H1 (cell line): ENCODE results near the gene NAXD. TPM values are rescaled to one million over a fixed set of nuclear protein-coding genes. Genes with fewer than 3 reads are reported as not detected.
A peak's percentile ranks its signal among the peaks of the same experiment; 100 is the strongest.
"Not testable (repeated sequence)": the region's sequence is repeated elsewhere in the genome, so short reads cannot be mapped to it uniquely, and the experiment has no call there.

Experiments
- CTCF ChIA-PET: fragments of 300-600 bp; sonication (Branson Sonifier 250); formaldehyde crosslinking; loops from one replicate; lab custom pipeline; 2021; ENCODE audit not compliant: partially characterized antibody; lab: Charles Lee
- POLR2A ChIA-PET: fragments of 300-600 bp; sonication (Branson Sonifier 250); formaldehyde crosslinking; loops from one replicate; lab custom pipeline; 2021; ENCODE audit warnings: inconsistent platforms; ENCODE audit not compliant: partially characterized antibody; lab: Charles Lee
- DNase-seq, 2 experiments: peaks; one replicate each; pipeline versions ENCODE4 v3.0.0 to v3.0.0-alpha.2; 2010 to 2022; ENCODE audit warnings: low spot score in 2 of 2, low read depth in 1 of 2, mixed read lengths in 1 of 2
- FAIRE-seq: peaks from 2 replicates; lab custom pipeline; 2011; peaks lifted over from hg19 to GRCh38; lab: Jason Lieb, UNC
- H2AFZ ChIP-seq: 2 replicates; pipeline ENCODE4 v1.8.1; 2012; ENCODE audit warnings: low read length, inconsistent platforms
- H2AK5ac ChIP-seq: 2 replicates; pipeline ENCODE4 v1.6.1; 2013; ENCODE audit warnings: low read depth, low read length
- H2BK120ac ChIP-seq: replicated peaks from 2 replicates; pipeline ENCODE3; 2013; ENCODE audit warnings: low read depth, low read length, inconsistent platforms
- H2BK12ac ChIP-seq: 2 replicates; pipeline ENCODE4 v1.6.1; 2013; ENCODE audit warnings: low read depth, low read length
- H2BK15ac ChIP-seq: 2 replicates; pipeline ENCODE4 v1.6.1; 2013; ENCODE audit warnings: low read length
- H2BK20ac ChIP-seq: 2 replicates; pipeline ENCODE4 v1.6.1; 2013; ENCODE audit warnings: low read length
- H2BK5ac ChIP-seq: 2 replicates; pipeline ENCODE4 v1.6.1; 2013; ENCODE audit warnings: low read depth, low read length
- H3K14ac ChIP-seq: 2 replicates; pipeline ENCODE4 v1.6.1; 2013; ENCODE audit warnings: inconsistent platforms; ENCODE audit not compliant: insufficient read length
- H3K18ac ChIP-seq: 2 replicates; pipeline ENCODE4 v1.6.1; 2013; ENCODE audit warnings: low read length; ENCODE audit errors: extremely low read depth
- H3K23ac ChIP-seq: 2 replicates; pipeline ENCODE4 v1.6.1; 2013; ENCODE audit warnings: inconsistent platforms; ENCODE audit not compliant: insufficient read length
- H3K23me2 ChIP-seq: 2 replicates; pipeline ENCODE4 v1.6.1; 2013; ENCODE audit warnings: low read depth, low read length
- H3K27ac ChIP-seq: 2 replicates; pipeline ENCODE4 v1.6.1; 2011; ENCODE audit warnings: low read depth, low read length, inconsistent platforms
- H3K27me3 ChIP-seq, 4 experiments: replicated peaks in 1 of 4; 1 replicate in 1 of 4; 2 replicates in 3 of 4; pipeline versions ENCODE4 v1.6.1 to v1.8.1; 2011 to 2013; ENCODE audit warnings: low read length in 3 of 4, mild to moderate bottlenecking in 3 of 4, inconsistent platforms in 2 of 4, mixed read lengths in 2 of 4, moderate library complexity in 1 of 4; ENCODE audit not compliant: control insufficient read depth in 3 of 4, insufficient read depth in 3 of 4; ENCODE audit errors: extremely low read depth in 1 of 4
- H3K36me3 ChIP-seq, 4 experiments: 2 replicates each; pipeline versions ENCODE4 v1.6.1 to v1.8.1; 2011 to 2013; ENCODE audit warnings: mild to moderate bottlenecking in 4 of 4, low read length in 3 of 4, moderate library complexity in 2 of 4, control low read depth in 1 of 4, inconsistent platforms in 1 of 4; ENCODE audit not compliant: insufficient read depth in 4 of 4, control insufficient read depth in 2 of 4
- H3K4ac ChIP-seq: replicated peaks from 2 replicates; pipeline ENCODE3; 2013; ENCODE audit warnings: low read length, low read depth, mixed read lengths, inconsistent platforms; ENCODE audit not compliant: insufficient read length
- H3K4me1 ChIP-seq, 4 experiments: replicated peaks in 1 of 4; 1 replicate in 1 of 4; 2 replicates in 3 of 4; pipeline versions ENCODE4 v1.6.1 to v1.8.1; 2011 to 2013; ENCODE audit warnings: low read length in 3 of 4, inconsistent platforms in 2 of 4, mixed read lengths in 1 of 4; ENCODE audit not compliant: insufficient read depth in 4 of 4, control insufficient read depth in 3 of 4
- H3K4me2 ChIP-seq, 2 experiments: 2 replicates each; pipeline versions ENCODE4 v1.6.1 to v1.8.1; 2011 to 2013; ENCODE audit warnings: low read depth in 2 of 2, low read length in 2 of 2, control low read depth in 1 of 2, inconsistent platforms in 1 of 2, mild to moderate bottlenecking in 1 of 2; ENCODE audit not compliant: insufficient read depth in 1 of 2
- H3K4me3 ChIP-seq, 4 experiments: fragments of 200-600, 300-600 bp in 1 of 4; sonication (generic), shearing (Covaris generic), sonication (Bioruptor Twin) in 1 of 4; 2 replicates each; pipeline versions ENCODE4 v1.5.1 to v1.8.1; 2011 to 2016; ENCODE audit warnings: low read length in 4 of 4, low read depth in 3 of 4, control low read depth in 2 of 4, inconsistent platforms in 2 of 4, mild to moderate bottlenecking in 2 of 4, mixed read lengths in 1 of 4, moderate library complexity in 1 of 4; ENCODE audit not compliant: insufficient read depth in 2 of 4; ENCODE audit errors: extremely low read depth in 1 of 4
- H3K56ac ChIP-seq: replicated peaks from 2 replicates; pipeline ENCODE3; 2013; ENCODE audit warnings: low read depth, mild to moderate bottlenecking, mixed read lengths, low read length, inconsistent platforms; ENCODE audit not compliant: insufficient read length
- H3K79me1 ChIP-seq: 2 replicates; pipeline ENCODE4 v1.6.1; 2013; ENCODE audit warnings: low read depth, low read length, control low read depth
- H3K79me2 ChIP-seq, 2 experiments: 2 replicates each; pipeline versions ENCODE4 v1.6.1 to v1.8.1; 2012 to 2013; ENCODE audit warnings: low read length in 2 of 2, mild to moderate bottlenecking in 2 of 2, inconsistent platforms in 1 of 2; ENCODE audit not compliant: insufficient read depth in 2 of 2, control insufficient read depth in 1 of 2
- H3K9ac ChIP-seq, 4 experiments: replicated peaks in 1 of 4; 1 replicate in 1 of 4; 2 replicates in 3 of 4; pipeline versions ENCODE4 v1.6.1 to v1.8.1; 2011 to 2013; ENCODE audit warnings: low read depth in 3 of 4, low read length in 3 of 4, control low read depth in 2 of 4, mild to moderate bottlenecking in 2 of 4, moderate library complexity in 2 of 4, inconsistent platforms in 1 of 4; ENCODE audit errors: extremely low read depth in 1 of 4
- H3K9me3 ChIP-seq, 2 experiments: 2 replicates each; pipeline versions ENCODE4 v1.6.1 to v1.8.1; 2012 to 2013; ENCODE audit warnings: mild to moderate bottlenecking in 2 of 2, moderate library complexity in 2 of 2, control low read depth in 1 of 2, inconsistent platforms in 1 of 2, low read depth in 1 of 2, low read length in 1 of 2, mixed read lengths in 1 of 2; ENCODE audit not compliant: insufficient read depth in 2 of 2
- H4K20me1 ChIP-seq, 2 experiments: replicated peaks in 1 of 2; 2 replicates each; pipeline versions ENCODE3 to v1.8.1; 2011 to 2013; ENCODE audit warnings: inconsistent platforms in 2 of 2, low read length in 2 of 2, mild to moderate bottlenecking in 1 of 2; ENCODE audit not compliant: insufficient read depth in 2 of 2, control insufficient read depth in 1 of 2
- H4K5ac ChIP-seq: 2 replicates; pipeline ENCODE4 v1.6.1; 2013; ENCODE audit warnings: low read length, low read depth, mixed read lengths, inconsistent platforms; ENCODE audit not compliant: insufficient read length
- H4K8ac ChIP-seq: 2 replicates; pipeline ENCODE4 v1.8.0; 2013; ENCODE audit warnings: mild to moderate bottlenecking, moderate library complexity, low read length, inconsistent platforms; ENCODE audit not compliant: insufficient read depth; ENCODE audit errors: extremely low read depth
- H4K91ac ChIP-seq: replicated peaks from 2 replicates; pipeline ENCODE3; 2013; ENCODE audit warnings: low read length, mixed read lengths, inconsistent platforms; ENCODE audit not compliant: insufficient read length
- TEAD4 ChIP-seq: IDR thresholded peaks from 2 replicates; pipeline ENCODE4 v1.6.1; 2012; ENCODE audit warnings: low read depth, low read length, inconsistent platforms, mixed read lengths
- WGBS, 2 experiments: shearing (Covaris generic) in 1 of 2; methylation state at CpG; one replicate each; pipeline versions ENCODE4 v1.1.6 to v1.1.7; 2013 to 2015; ENCODE audit warnings: low lambda C conversion rate in 2 of 2, mixed read lengths in 2 of 2, inconsistent platforms in 1 of 2, low coverage in 1 of 2, missing lambda C conversion rate in 1 of 2; ENCODE audit not compliant: insufficient replicate concordance in 2 of 2, insufficient coverage in 1 of 2, insufficient read length in 1 of 2; ENCODE audit errors: extremely low coverage in 1 of 2, missing lambda C conversion rate in 1 of 2; 5-methylcytosine and 5-hydroxymethylcytosine counted together
- polyA plus RNA-seq, 7 experiments: library from polyadenylated mRNA; depleted of rRNA in 3 of 7; stranded (reverse) in 5 of 7; unstranded in 2 of 7; fragments of >200 nt in 5 of 7; fragments of 200-250 nt in 2 of 7; gene quantifications; 1 replicate in 5 of 7; 2 replicates in 1 of 7; 4 replicates in 1 of 7; pipeline versions ENCODE4 v1.2.1 to v1.2.3, GENCODE V29; 2011 to 2013; ENCODE audit warnings: missing spikeins in 2 of 7, mixed read lengths in 2 of 7
- total RNA-seq: library from RNA; stranded (reverse); fragmentation: NEBNext Ultra II Directional; extraction: Animal tissue kit (Norgen Biotek cat#: 25700); gene quantifications from 2 replicates; pipeline ENCODE4 v1.2.1, GENCODE V29; 2021

NAXD gene
- total and polyA plus RNA-seq, 2 of the 8 experiments (the other 6 are each of a cell fraction or from before 2014, with no cell fraction given), result 25.4 to 35.5 TPM

GRCh38 chr13:110569962-110570361 lies 45.4 kb upstream of the NAXD start:
- ChIA-PET CTCF (interaction anchor here (0.8 to 1.3 kb wide), 6 partner anchors 8 to 75 kb away, joined by 3 to 6 read pairs (median 4); partner anchors contain the start of gene RAB20), POLR2A (interaction anchor here (0.7 to 1.7 kb wide), 2 partner anchors 16 to 55 kb away, joined by 3 read pairs; no protein-coding TSS in a partner anchor)
- H2BK15ac ChIP-seq, H3K23ac ChIP-seq, H3K27ac ChIP-seq, H4K20me1 ChIP-seq, H2BK120ac ChIP-seq, DNase-seq, H3K4me3 ChIP-seq, H4K8ac ChIP-seq, H3K79me1 ChIP-seq, H3K18ac ChIP-seq, H3K56ac ChIP-seq, H4K91ac ChIP-seq: not testable (repeated sequence)
- H2BK12ac ChIP-seq, result 0 out of 2 replicates have a peak overlapping the region, but pooled peaks have one; percentile 50
- 86% methylated on average over 7 of the region's 7 CpGs; no CpG with 5 or more reads in 1 of the 2 experiments for WGBS, 2 experiments
- peak; percentile 87 for TF ChIP-seq TEAD4
- TF ChIP-seq, all 59 proteins: peak for 1; not testable (repeated sequence) for 58
- H2AFZ ChIP-seq, H2BK5ac ChIP-seq, H2AK5ac ChIP-seq, H4K5ac ChIP-seq, H3K14ac ChIP-seq, H3K4me2 ChIP-seq, H3K36me3 ChIP-seq, H3K9ac ChIP-seq, H3K27me3 ChIP-seq, H3K79me2 ChIP-seq, FAIRE-seq, H3K9me3 ChIP-seq, H3K4me1 ChIP-seq, H3K23me2 ChIP-seq, H2BK20ac ChIP-seq, H3K4ac ChIP-seq: not testable (repeated sequence)
